ENCODE results near the gene RIMBP2. TPM values are rescaled to one million over a fixed set of nuclear protein-coding genes. Genes with fewer than 3 reads are reported as not detected.

The RIMBP2 gene
- total and polyA plus RNA-seq, 9 of the 15 experiments (the other 6 are each of a cell fraction or from before 2014, with no cell fraction given): not detected

- intact Hi-C loops (cut with micrococcal nuclease): no loop called here
- CTCF ChIA-PET (ENCODE audit: low intra/inter-chr PET ratio): no interaction called here
- no peak for FAIRE-seq
- no peak overlapping the region for H2AFZ ChIP-seq (ENCODE audit: low read depth, low read length)
- H4K20me1 ChIP-seq (replicated peaks; ENCODE audit: control insufficient read depth, insufficient read depth, low read length): no peaks in the 10 kb centered on the region
- no peaks in the 10 kb centered on the region for H3K36me3 ChIP-seq (ENCODE audit: control insufficient read depth, insufficient read depth, low read length)
- H3K4me1 ChIP-seq (replicated peaks in 1 of 2; ENCODE audit: control insufficient read depth in 2 of 2, insufficient read depth in 2 of 2, low read length in 2 of 2): no peaks in the 10 kb centered on the region
- no peaks in the 10 kb centered on the region for H3K9me3 ChIP-seq (replicated peaks; ENCODE audit: control insufficient read depth, insufficient read depth, low read depth, low read length)
- TF ChIP-seq ESRRA (IDR thresholded peaks at IDR 0.05; ENCODE audit: borderline replicate concordance, low read depth): no peak
- no peak for TF ChIP-seq RBM22 (IDR thresholded peaks at IDR 0.05; ENCODE audit: low read depth, low read length, poor library complexity, severe bottlenecking)
- TF ChIP-seq E2F3 (CRISPR knock-in tag; IDR thresholded peaks at IDR 0.05): no peak
- TF ChIP-seq E2F4 (CRISPR knock-in tag; IDR thresholded peaks at IDR 0.05; ENCODE audit: low read depth): no peak
- no peak for TF ChIP-seq FUS (optimal IDR thresholded peaks at IDR 0.05; ENCODE audit: low read depth, low read length)
- no peak for TF ChIP-seq NFATC3 (IDR thresholded peaks at IDR 0.05)
- TF ChIP-seq NUFIP1 (IDR thresholded peaks at IDR 0.05; ENCODE audit: partially characterized antibody): no peak
- TF ChIP-seq ZNF696 (CRISPR knock-in tag; conservative IDR thresholded peaks at IDR 0.05): no peak
- DNase-seq (ENCODE audit: extremely low read depth in 1 of 4, low spot score in 3 of 4): no peak
- no peak overlapping the region for H3K4me3 ChIP-seq
- POLR2A ChIA-PET: no interaction called here
- in situ Hi-C loops (cut with MboI): no loop called here
- no peaks in the 10 kb centered on the region for H3K9me1 ChIP-seq (ENCODE audit: control insufficient read depth, insufficient read depth, low read length)
- no peak overlapping the region for H3K4me2 ChIP-seq (ENCODE audit: insufficient read depth, low read length)
- H3K27ac ChIP-seq (ENCODE audit: extremely low read depth, low read depth, low read length): no peak overlapping the region
- BruUV-seq (replicated peaks): no TSS peak
- no peak for ATAC-seq
- H3K27me3 ChIP-seq (ENCODE audit: control insufficient read depth in 2 of 2, insufficient read depth in 2 of 2, low read length in 2 of 2): peaks cover 0 to 10% of the 10 kb centered on the region in 2 experiments; a peak in 4 of 5 replicates
- no peak overlapping the region for H3K9ac ChIP-seq (ENCODE audit: insufficient read depth in 1 of 2, low read depth in 2 of 2, low read length in 2 of 2)
- no peaks in the 10 kb centered on the region for H3K79me2 ChIP-seq (ENCODE audit: control insufficient read depth, insufficient read depth, low read length)
- WGBS (ENCODE audit: insufficient coverage, low coverage, missing lambda C conversion rate): 4% methylated on average over 6 of the region's 6 CpGs
These were observed 133.8 kb downstream of the RIMBP2 start for GRCh38 chr12:130582286-130582685.

All from K562 (cell line).